ENCODE results near the gene TNIP2.
"Not testable (repeated sequence)": the region's sequence is repeated elsewhere in the genome, so short reads cannot be mapped to it uniquely, and the experiment has no call there.

Gene TNIP2

DNA sequence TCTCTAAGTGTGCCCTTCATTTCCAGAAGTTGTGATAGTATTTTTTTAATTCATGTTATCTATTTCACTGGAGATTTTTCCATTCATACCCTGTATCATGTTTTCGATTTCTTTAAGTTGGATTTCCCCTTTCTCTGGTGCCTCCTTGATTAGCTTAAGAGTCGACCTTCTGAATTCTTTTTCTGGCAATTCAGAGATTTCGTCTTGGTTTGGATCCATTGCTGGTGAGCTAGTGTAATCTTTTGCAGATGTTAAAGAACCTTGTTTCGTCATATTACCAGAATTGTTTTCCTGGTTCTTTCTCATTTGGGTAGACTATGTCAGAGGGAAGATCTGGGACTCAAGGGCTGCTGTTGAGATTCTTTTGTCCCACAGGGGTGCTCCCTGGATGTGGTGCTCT lies 27.7 kb upstream of the TNIP2 start (continued):
- TF ChIP-seq, protein P1, sequence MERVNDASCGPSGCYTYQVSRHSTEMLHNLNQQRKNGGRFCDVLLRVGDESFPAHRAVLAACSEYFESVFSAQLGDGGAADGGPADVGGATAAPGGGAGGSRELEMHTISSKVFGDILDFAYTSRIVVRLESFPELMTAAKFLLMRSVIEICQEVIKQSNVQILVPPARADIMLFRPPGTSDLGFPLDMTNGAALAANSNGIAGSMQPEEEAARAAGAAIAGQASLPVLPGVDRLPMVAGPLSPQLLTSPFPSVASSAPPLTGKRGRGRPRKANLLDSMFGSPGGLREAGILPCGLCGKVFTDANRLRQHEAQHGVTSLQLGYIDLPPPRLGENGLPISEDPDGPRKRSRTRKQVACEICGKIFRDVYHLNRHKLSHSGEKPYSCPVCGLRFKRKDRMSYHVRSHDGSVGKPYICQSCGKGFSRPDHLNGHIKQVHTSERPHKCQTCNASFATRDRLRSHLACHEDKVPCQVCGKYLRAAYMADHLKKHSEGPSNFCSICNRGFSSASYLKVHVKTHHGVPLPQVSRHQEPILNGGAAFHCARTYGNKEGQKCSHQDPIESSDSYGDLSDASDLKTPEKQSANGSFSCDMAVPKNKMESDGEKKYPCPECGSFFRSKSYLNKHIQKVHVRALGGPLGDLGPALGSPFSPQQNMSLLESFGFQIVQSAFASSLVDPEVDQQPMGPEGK (CRISPR knock-in tag; IDR thresholded peaks at IDR 0.05; ENCODE audit: borderline replicate concordance): no peak
- no peak for TF ChIP-seq SNAI2 (CRISPR knock-in tag; IDR thresholded peaks at IDR 0.05)
- TF ChIP-seq, protein P2, sequence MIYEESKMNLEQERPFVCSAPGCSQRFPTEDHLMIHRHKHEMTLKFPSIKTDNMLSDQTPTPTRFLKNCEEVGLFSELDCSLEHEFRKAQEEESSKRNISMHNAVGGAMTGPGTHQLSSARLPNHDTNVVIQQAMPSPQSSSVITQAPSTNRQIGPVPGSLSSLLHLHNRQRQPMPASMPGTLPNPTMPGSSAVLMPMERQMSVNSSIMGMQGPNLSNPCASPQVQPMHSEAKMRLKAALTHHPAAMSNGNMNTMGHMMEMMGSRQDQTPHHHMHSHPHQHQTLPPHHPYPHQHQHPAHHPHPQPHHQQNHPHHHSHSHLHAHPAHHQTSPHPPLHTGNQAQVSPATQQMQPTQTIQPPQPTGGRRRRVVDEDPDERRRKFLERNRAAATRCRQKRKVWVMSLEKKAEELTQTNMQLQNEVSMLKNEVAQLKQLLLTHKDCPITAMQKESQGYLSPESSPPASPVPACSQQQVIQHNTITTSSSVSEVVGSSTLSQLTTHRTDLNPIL (CRISPR knock-in tag; IDR thresholded peaks at IDR 0.05; ENCODE audit: low read depth): no peak
- TF ChIP-seq ZNF565 (CRISPR knock-in tag; conservative IDR thresholded peaks at IDR 0.05; ENCODE audit: low read depth): no peak
- TF ChIP-seq, protein P3, sequence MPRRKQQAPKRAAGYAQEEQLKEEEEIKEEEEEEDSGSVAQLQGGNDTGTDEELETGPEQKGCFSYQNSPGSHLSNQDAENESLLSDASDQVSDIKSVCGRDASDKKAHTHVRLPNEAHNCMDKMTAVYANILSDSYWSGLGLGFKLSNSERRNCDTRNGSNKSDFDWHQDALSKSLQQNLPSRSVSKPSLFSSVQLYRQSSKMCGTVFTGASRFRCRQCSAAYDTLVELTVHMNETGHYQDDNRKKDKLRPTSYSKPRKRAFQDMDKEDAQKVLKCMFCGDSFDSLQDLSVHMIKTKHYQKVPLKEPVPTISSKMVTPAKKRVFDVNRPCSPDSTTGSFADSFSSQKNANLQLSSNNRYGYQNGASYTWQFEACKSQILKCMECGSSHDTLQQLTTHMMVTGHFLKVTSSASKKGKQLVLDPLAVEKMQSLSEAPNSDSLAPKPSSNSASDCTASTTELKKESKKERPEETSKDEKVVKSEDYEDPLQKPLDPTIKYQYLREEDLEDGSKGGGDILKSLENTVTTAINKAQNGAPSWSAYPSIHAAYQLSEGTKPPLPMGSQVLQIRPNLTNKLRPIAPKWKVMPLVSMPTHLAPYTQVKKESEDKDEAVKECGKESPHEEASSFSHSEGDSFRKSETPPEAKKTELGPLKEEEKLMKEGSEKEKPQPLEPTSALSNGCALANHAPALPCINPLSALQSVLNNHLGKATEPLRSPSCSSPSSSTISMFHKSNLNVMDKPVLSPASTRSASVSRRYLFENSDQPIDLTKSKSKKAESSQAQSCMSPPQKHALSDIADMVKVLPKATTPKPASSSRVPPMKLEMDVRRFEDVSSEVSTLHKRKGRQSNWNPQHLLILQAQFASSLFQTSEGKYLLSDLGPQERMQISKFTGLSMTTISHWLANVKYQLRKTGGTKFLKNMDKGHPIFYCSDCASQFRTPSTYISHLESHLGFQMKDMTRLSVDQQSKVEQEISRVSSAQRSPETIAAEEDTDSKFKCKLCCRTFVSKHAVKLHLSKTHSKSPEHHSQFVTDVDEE (CRISPR knock-in tag; IDR thresholded peaks at IDR 0.05): no peak
- TF ChIP-seq OSR1 (CRISPR knock-in tag; IDR thresholded peaks at IDR 0.05): no peak
- no peak for TF ChIP-seq ZFP3 (CRISPR knock-in tag; IDR thresholded peaks at IDR 0.05)
- no peak for TF ChIP-seq CSDC2 (CRISPR knock-in tag; IDR thresholded peaks at IDR 0.05)

DNA sequence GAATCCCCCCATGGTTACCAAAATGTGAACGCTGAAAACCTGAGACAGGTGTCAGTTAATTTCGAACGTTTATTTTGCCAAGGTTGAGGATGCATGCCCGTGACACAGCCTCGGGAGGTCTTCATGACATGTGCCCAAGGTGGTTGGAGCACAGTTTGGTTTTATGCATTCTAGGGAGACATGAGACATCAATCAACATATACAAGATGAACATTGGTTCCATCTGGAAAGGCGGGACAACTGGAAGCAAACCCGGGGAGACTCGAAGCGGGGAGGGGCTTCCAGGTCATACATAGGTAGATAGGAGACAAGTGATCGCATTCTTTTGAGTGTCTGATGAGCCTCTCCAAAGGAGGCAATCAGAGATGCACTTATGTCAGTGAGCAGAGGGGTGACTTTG lies 25.8 kb upstream of the TNIP2 start:
- TF ChIP-seq, protein P2 (CRISPR knock-in tag; IDR thresholded peaks at IDR 0.05; ENCODE audit: low read depth): no peak
- no peak for TF ChIP-seq GLIS3 (CRISPR knock-in tag; IDR thresholded peaks at IDR 0.05)
- no peak for TF ChIP-seq ZNF70 (CRISPR knock-in tag; IDR thresholded peaks at IDR 0.05)
- TF ChIP-seq ZFP3 (CRISPR knock-in tag; IDR thresholded peaks at IDR 0.05): no peak
- no peak for TF ChIP-seq ZFP30 (CRISPR knock-in tag; IDR thresholded peaks at IDR 0.05)
- no peak for TF ChIP-seq CSDC2 (CRISPR knock-in tag; IDR thresholded peaks at IDR 0.05)
- no peak for TF ChIP-seq SNAI2 (CRISPR knock-in tag; IDR thresholded peaks at IDR 0.05)
- no peak for TF ChIP-seq ZNF8 (CRISPR knock-in tag; IDR thresholded peaks at IDR 0.05)
- no peak for TF ChIP-seq ZC3H10 (CRISPR knock-in tag; IDR thresholded peaks at IDR 0.05)
- TF ChIP-seq, protein P1 (CRISPR knock-in tag; IDR thresholded peaks at IDR 0.05; ENCODE audit: borderline replicate concordance): no peak
- no peak for TF ChIP-seq TOX (CRISPR knock-in tag; IDR thresholded peaks at IDR 0.05; ENCODE audit: borderline replicate concordance)
- TF ChIP-seq, protein P4, sequence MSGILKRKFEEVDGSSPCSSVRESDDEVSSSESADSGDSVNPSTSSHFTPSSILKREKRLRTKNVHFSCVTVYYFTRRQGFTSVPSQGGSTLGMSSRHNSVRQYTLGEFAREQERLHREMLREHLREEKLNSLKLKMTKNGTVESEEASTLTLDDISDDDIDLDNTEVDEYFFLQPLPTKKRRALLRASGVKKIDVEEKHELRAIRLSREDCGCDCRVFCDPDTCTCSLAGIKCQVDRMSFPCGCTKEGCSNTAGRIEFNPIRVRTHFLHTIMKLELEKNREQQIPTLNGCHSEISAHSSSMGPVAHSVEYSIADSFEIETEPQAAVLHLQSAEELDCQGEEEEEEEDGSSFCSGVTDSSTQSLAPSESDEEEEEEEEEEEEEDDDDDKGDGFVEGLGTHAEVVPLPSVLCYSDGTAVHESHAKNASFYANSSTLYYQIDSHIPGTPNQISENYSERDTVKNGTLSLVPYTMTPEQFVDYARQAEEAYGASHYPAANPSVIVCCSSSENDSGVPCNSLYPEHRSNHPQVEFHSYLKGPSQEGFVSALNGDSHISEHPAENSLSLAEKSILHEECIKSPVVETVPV (CRISPR knock-in tag; IDR thresholded peaks at IDR 0.05): no peak
- TF ChIP-seq ZNF565 (CRISPR knock-in tag; conservative IDR thresholded peaks at IDR 0.05; ENCODE audit: low read depth): no peak
- TF ChIP-seq ISL1 (CRISPR knock-in tag; IDR thresholded peaks at IDR 0.05): no peak
- no peak for TF ChIP-seq OSR1 (CRISPR knock-in tag; IDR thresholded peaks at IDR 0.05)
- TF ChIP-seq, protein P5, sequence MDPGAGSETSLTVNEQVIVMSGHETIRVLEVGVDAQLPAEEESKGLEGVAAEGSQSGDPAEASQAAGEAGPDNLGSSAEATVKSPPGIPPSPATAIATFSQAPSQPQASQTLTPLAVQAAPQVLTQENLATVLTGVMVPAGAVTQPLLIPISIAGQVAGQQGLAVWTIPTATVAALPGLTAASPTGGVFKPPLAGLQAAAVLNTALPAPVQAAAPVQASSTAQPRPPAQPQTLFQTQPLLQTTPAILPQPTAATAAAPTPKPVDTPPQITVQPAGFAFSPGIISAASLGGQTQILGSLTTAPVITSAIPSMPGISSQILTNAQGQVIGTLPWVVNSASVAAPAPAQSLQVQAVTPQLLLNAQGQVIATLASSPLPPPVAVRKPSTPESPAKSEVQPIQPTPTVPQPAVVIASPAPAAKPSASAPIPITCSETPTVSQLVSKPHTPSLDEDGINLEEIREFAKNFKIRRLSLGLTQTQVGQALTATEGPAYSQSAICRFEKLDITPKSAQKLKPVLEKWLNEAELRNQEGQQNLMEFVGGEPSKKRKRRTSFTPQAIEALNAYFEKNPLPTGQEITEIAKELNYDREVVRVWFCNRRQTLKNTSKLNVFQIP (CRISPR knock-in tag; IDR thresholded peaks at IDR 0.05; ENCODE audit: borderline replicate concordance, low read depth): no peak
- no peak for TF ChIP-seq PPARA (CRISPR knock-in tag; IDR thresholded peaks at IDR 0.05; ENCODE audit: borderline replicate concordance)
- TF ChIP-seq ESRRG (CRISPR knock-in tag; IDR thresholded peaks at IDR 0.05): no peak
- no peak for TF ChIP-seq ARNTL (CRISPR knock-in tag; IDR thresholded peaks at IDR 0.05; ENCODE audit: borderline replicate concordance, low read depth)
- ATAC-seq: no peak

DNA sequence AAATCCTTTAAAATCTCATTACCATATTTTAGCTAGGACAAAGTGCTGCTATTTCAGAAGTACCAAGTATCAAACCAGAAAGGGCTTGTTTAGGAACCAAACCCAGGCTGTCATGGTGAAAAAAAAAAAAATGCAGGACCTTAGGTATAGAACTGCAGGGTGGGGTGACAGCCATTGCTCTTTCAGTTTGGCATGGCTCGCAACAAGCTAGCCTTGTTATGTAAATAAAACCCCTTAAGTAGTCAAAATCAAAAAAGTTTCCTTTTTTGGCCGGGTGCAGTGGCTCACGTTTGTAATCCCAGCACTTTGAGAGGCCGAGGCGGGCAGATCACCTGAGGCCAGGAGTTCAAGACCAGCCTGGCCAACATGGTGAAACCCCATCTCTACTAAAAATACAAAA lies 24.5 kb upstream of the TNIP2 start:
- ATAC-seq: not testable (repeated sequence)

Measured in SK-N-SH treated with all-trans-retinoic acid at 6 μM for 48 hours (cell line).